GM23338 (cell line): Measurements from ENCODE around the gene KAT6B. TPM values are rescaled to one million over a fixed set of nuclear protein-coding genes. Genes with fewer than 3 reads are reported as not detected.

Source experiments
- ATAC-seq: fragments of 200-7000 bp; cut with Tn5 transposase; 3 replicates; pipeline ENCODE4 v1.9.1; 2020
- DNase-seq: peaks from one replicate; pipeline ENCODE4 v3.0.0-alpha.2; 2015; ENCODE audit warnings: low spot score
- H2AFZ ChIP-seq: fragments of 200-600 bp; sonication (generic); 2 replicates; pipeline ENCODE4 v1.8.0; 2016; ENCODE audit warnings: antibody characterized with exemption, mild to moderate bottlenecking, moderate library complexity
- H3F3A ChIP-seq: fragments of 200-600 bp; sonication (generic); replicated peaks from 2 replicates; pipeline ENCODE4 v1.8.0; 2017; ENCODE audit warnings: antibody characterized with exemption, mixed run types, low read depth
- H3K27ac ChIP-seq: fragments of 200-600 bp; sonication (generic); 2 replicates; pipeline ENCODE4 v1.6.1; 2016; ENCODE audit warnings: low read depth
- H3K27me3 ChIP-seq: fragments of 200-600 bp; sonication (generic); 2 replicates; pipeline ENCODE4 v1.8.0; 2016; ENCODE audit warnings: mild to moderate bottlenecking, mixed run types, moderate library complexity; ENCODE audit not compliant: insufficient read depth
- H3K36me3 ChIP-seq: fragments of 200-600 bp; sonication (generic); 2 replicates; pipeline ENCODE4 v1.8.0; 2016; ENCODE audit warnings: mild to moderate bottlenecking; ENCODE audit not compliant: insufficient read depth
- H3K4me1 ChIP-seq: fragments of 200-600 bp; sonication (generic); 2 replicates; pipeline ENCODE4 v1.8.0; 2016; ENCODE audit warnings: mild to moderate bottlenecking, moderate library complexity; ENCODE audit not compliant: insufficient read depth
- H3K4me2 ChIP-seq: fragments of 200-600 bp; sonication (generic); 2 replicates; pipeline ENCODE4 v1.7.1; 2017; ENCODE audit warnings: mixed run types
- H3K4me3 ChIP-seq: fragments of 200-600 bp; sonication (generic); 2 replicates; pipeline ENCODE4 v1.6.1; 2016; ENCODE audit warnings: mixed run types
- H3K79me2 ChIP-seq: fragments of 200-600 bp; sonication (generic); replicated peaks from 2 replicates; pipeline ENCODE4 v1.8.0; 2017; ENCODE audit warnings: mild to moderate bottlenecking; ENCODE audit not compliant: insufficient read depth
- H3K9me2 ChIP-seq: fragments of 200-600 bp; sonication (generic); 2 replicates; pipeline ENCODE4 v1.8.0; 2017; ENCODE audit not compliant: insufficient read depth
- H4K20me1 ChIP-seq: fragments of 200-600 bp; sonication (generic); replicated peaks from 2 replicates; pipeline ENCODE4 v1.8.0; 2017; ENCODE audit warnings: mild to moderate bottlenecking; ENCODE audit not compliant: insufficient read depth
- H3K27ac Mint-ChIP-seq: 2 replicates; pipeline ENCODE4 v1.8.0; 2020; ENCODE audit warnings: inconsistent platforms, mild to moderate bottlenecking, moderate library complexity, mixed read lengths
- H3K27me3 Mint-ChIP-seq: 3 replicates; pipeline ENCODE4 v1.8.0; 2022; ENCODE audit warnings: low read depth, mild to moderate bottlenecking, moderate library complexity, mixed read lengths, inconsistent platforms; ENCODE audit not compliant: insufficient read depth, poor library complexity
- H3K36me3 Mint-ChIP-seq: 3 replicates; pipeline ENCODE4 v1.8.0; 2021; ENCODE audit warnings: low read depth, mild to moderate bottlenecking, inconsistent platforms, moderate library complexity, mixed read lengths
- H3K4me1 Mint-ChIP-seq: 3 replicates; pipeline ENCODE4 v1.8.0; 2020; ENCODE audit warnings: mild to moderate bottlenecking, inconsistent platforms, mixed read lengths
- H3K4me3 Mint-ChIP-seq: 3 replicates; pipeline ENCODE4 v1.8.0; 2021; ENCODE audit warnings: moderate library complexity, mild to moderate bottlenecking, inconsistent platforms, mixed read lengths
- H3K9me3 Mint-ChIP-seq: 3 replicates; pipeline ENCODE4 v1.8.0; 2020; ENCODE audit warnings: moderate library complexity, mild to moderate bottlenecking, inconsistent platforms, mixed read lengths
- CREB1 ChIP-seq: fragments of 250-450 bp; sonication (Bioruptor Pico); IDR thresholded peaks from 2 replicates; pipeline ENCODE4 v1.5.0; 2020; ENCODE audit warnings: low read depth, mild to moderate bottlenecking, moderate library complexity
- EZH2 ChIP-seq: fragments of 200-600 bp; sonication (generic); IDR thresholded peaks from one replicate; pipeline ENCODE4 v1.8.0; 2017; ENCODE audit warnings: antibody characterized with exemption, mild to moderate bottlenecking, low read depth; ENCODE audit not compliant: unreplicated experiment
- EZH2phosphoT487 ChIP-seq: fragments of 200-600 bp; sonication (generic); IDR thresholded peaks from one replicate; pipeline ENCODE4 v1.8.1; 2018; ENCODE audit warnings: antibody characterized with exemption; ENCODE audit not compliant: unreplicated experiment
- POLR2AphosphoS5 ChIP-seq: IDR thresholded peaks from 2 replicates; pipeline ENCODE4 v1.6.1; 2016; ENCODE audit warnings: antibody characterized with exemption, low read depth
- STAT1 ChIP-seq: IDR thresholded peaks from one replicate; pipeline ENCODE4 v1.6.1; 2016; ENCODE audit warnings: antibody characterized with exemption; ENCODE audit not compliant: unreplicated experiment
- ZNF114 ChIP-seq: fragments of 250-450 bp; sonication (Bioruptor Pico); IDR thresholded peaks from 2 replicates; pipeline ENCODE4 v1.5.0; 2020; ENCODE audit warnings: mild to moderate bottlenecking, moderate library complexity
- ZNF462 ChIP-seq: fragments of 250-450 bp; sonication (Bioruptor Pico); IDR thresholded peaks from 2 replicates; pipeline ENCODE4 v1.5.0; 2020; ENCODE audit warnings: mild to moderate bottlenecking, moderate library complexity
- polyA plus RNA-seq: library from polyadenylated mRNA; unstranded; fragments of >200 nt; fragmentation: Nextera tagmentation; extraction: Ambion mirVana; gene quantifications from 2 replicates; pipeline ENCODE4 v1.2.1, GENCODE V29; 2016
- total RNA-seq: library from RNA; depleted of rRNA; stranded (reverse); fragments of >200 nt; shearing (Covaris generic); gene quantifications from 2 replicates; pipeline ENCODE4 v1.2.3, GENCODE V29; 2014
- TF ChIP-seq, protein P1 (sequence below): IDR thresholded peaks from 2 replicates; pipeline ENCODE4 v1.6.1; 2016; ENCODE audit warnings: antibody characterized with exemption

Gene KAT6B
- total and polyA plus RNA-seq, 2 experiments from 2014 or later: 21.3 to 31.4 TPM

DNA sequence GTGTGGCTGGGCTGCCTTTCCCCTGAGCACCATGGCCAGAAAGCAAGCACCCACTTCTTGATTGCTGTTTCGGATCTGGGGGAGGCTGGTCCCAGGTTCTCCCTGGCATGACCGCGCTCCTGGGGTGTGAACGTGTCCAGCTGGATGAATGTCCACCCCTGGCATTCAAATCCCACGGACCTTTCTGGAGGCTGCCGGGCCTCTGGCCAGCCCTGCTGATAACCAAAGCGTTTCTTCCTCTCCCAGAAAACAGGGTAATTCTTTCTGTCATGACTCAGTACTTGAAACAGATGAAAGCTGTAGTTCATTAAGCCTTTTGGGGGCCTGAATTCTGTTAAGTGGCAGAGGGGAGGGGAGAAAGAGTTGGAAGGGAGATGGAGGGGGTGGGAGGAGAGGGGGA lies 211.9 kb downstream of the KAT6B start:
- H3K36me3 Mint-ChIP-seq: no peaks in the 10 kb centered on the region
- H3K4me1 ChIP-seq: no peaks in the 10 kb centered on the region
- H2AFZ ChIP-seq: no peak overlapping the region
- TF ChIP-seq ZNF462 (CRISPR knock-in tag): no peak
- no peak for TF ChIP-seq CREB1
- TF ChIP-seq POLR2AphosphoS5: no peak
- TF ChIP-seq, protein P1, sequence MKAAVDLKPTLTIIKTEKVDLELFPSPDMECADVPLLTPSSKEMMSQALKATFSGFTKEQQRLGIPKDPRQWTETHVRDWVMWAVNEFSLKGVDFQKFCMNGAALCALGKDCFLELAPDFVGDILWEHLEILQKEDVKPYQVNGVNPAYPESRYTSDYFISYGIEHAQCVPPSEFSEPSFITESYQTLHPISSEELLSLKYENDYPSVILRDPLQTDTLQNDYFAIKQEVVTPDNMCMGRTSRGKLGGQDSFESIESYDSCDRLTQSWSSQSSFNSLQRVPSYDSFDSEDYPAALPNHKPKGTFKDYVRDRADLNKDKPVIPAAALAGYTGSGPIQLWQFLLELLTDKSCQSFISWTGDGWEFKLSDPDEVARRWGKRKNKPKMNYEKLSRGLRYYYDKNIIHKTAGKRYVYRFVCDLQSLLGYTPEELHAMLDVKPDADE: no peak
- TF ChIP-seq STAT1: no peak
- TF ChIP-seq ZNF114 (CRISPR knock-in tag): no peak
- no peak for TF ChIP-seq EZH2
- no peak for TF ChIP-seq EZH2phosphoT487
- no peaks in the 10 kb centered on the region for H4K20me1 ChIP-seq
- no peak overlapping the region for H3K27ac ChIP-seq
- ATAC-seq (no peak), DNase-seq (no peak)
- no peak overlapping the region for H3K4me3 ChIP-seq
- no peak overlapping the region for H3K4me3 Mint-ChIP-seq
- H3K9me2 ChIP-seq: 0 out of 2 replicates have a peak, but pooled peaks cover 4% of the 10 kb centered on the region
- no peak overlapping the region for H3K27ac Mint-ChIP-seq
- no peaks in the 10 kb centered on the region for H3F3A ChIP-seq
- no peaks in the 10 kb centered on the region for H3K9me3 Mint-ChIP-seq
- no peak overlapping the region for H3K4me2 ChIP-seq
- no peaks in the 10 kb centered on the region for H3K36me3 ChIP-seq
- no peaks in the 10 kb centered on the region for H3K79me2 ChIP-seq
- no peaks in the 10 kb centered on the region for H3K27me3 ChIP-seq
- peaks cover 8% of the 10 kb centered on the region; the same call in 2 of the 3 replicates for H3K4me1 Mint-ChIP-seq
- peaks cover 3% of the 10 kb centered on the region for H3K27me3 Mint-ChIP-seq
